A549 (cell line): Measurements from ENCODE around the gene CD300A.

Experiments
- CTCF ChIP-seq: fragments of >200 bp; sonication (Bioruptor Twin); formaldehyde crosslinking; IDR thresholded peaks from 3 replicates; pipeline ENCODE4 v1.5.1; 2016
- EP300 ChIP-seq, 2 experiments: fragments of >200 bp; sonication (Bioruptor Twin); formaldehyde crosslinking; IDR thresholded peaks; 2 replicates in 1 of 2; 3 replicates in 1 of 2; pipeline ENCODE4 v1.6.1; 2016 to 2017
- KDM5A ChIP-seq: fragments of 200-600 bp; sonication (generic); IDR thresholded peaks from 2 replicates; pipeline ENCODE4 v1.6.1; 2016; ENCODE audit warnings: antibody characterized with exemption, mild to moderate bottlenecking
- POLR2A ChIP-seq: IDR thresholded peaks from 2 replicates; pipeline ENCODE4 v1.6.1; 2012; ENCODE audit warnings: mild to moderate bottlenecking, low read length
- RARB ChIP-seq: fragments of 250-450 bp; sonication (Bioruptor Pico); IDR thresholded peaks from 2 replicates; pipeline ENCODE4 v1.8.0; 2021; ENCODE audit warnings: mild to moderate bottlenecking, moderate library complexity
- USF2 ChIP-seq: fragments of 450-650 bp; IDR thresholded peaks from 2 replicates; pipeline ENCODE4 v1.6.1; 2014; ENCODE audit warnings: antibody characterized with exemption

GRCh38 chr17:74466111-74466827, at the start of gene CD300A:
- TF ChIP-seq CTCF (no peak), POLR2A (no peak), EP300 (IDR thresholded peaks at IDR 0.05) (no peak), KDM5A (no peak), RARB (no peak), USF2 (no peak)
